NCI-H524 treated with DMSO at 0.1 percent for 48 hours (cell line): ENCODE data around the gene MRPL18.
A peak's percentile ranks its signal among the peaks of the same experiment; 100 is the strongest.
"Not testable (repeated sequence)": the region's sequence is repeated elsewhere in the genome, so short reads cannot be mapped to it uniquely, and the experiment has no call there.

Source experiments
- DNase-seq: peaks from one replicate; lab custom pipeline; 2025; lab: John Stamatoyannopoulos, UW

The MRPL18 gene

GRCh38 chr6:159817951-159818739 is 27.9 kb downstream of the MRPL18 start:
- no peak for DNase-seq

- DNase-seq: no peak
Observed at GRCh38 chr6:159819098-159819497, 28.8 kb downstream of the MRPL18 start.

- DNase-seq: no peak
Observed at GRCh38 chr6:159819932-159820640, 29.8 kb downstream of the MRPL18 start.

GRCh38 chr6:159821122-159821521 is 30.9 kb downstream of the MRPL18 start:
- DNase-seq: no peak

GRCh38 chr6:159821726-159822125 is 31.5 kb downstream of the MRPL18 start:
- no peak for DNase-seq

- DNase-seq: no peak
Observed at GRCh38 chr6:159823953-159824352, 33.7 kb downstream of the MRPL18 start.

GRCh38 chr6:159824690-159825089 is 34.4 kb downstream of the MRPL18 start:
- not testable (repeated sequence) for DNase-seq

GRCh38 chr6:159826004-159826403 is 35.7 kb downstream of the MRPL18 start:
- no peak for DNase-seq

GRCh38 chr6:159826968-159827647 is 36.8 kb downstream of the MRPL18 start:
- DNase-seq: peak; percentile 64

GRCh38 chr6:159828074-159828473 is 37.8 kb downstream of the MRPL18 start:
- peak; percentile 9 for DNase-seq

- no peak for DNase-seq
Observed at GRCh38 chr6:159829526-159829925, 39.3 kb downstream of the MRPL18 start.

- DNase-seq: no peak
Observed at GRCh38 chr6:159830501-159831372, 40.5 kb downstream of the MRPL18 start.

- no peak for DNase-seq
Observed at GRCh38 chr6:159831373-159831679, 41.1 kb downstream of the MRPL18 start.

- no peak for DNase-seq
Observed at GRCh38 chr6:159832946-159833345, 42.7 kb downstream of the MRPL18 start.

GRCh38 chr6:159833556-159833955 is 43.3 kb downstream of the MRPL18 start:
- no peak for DNase-seq

- DNase-seq: no peak
Observed at GRCh38 chr6:159833997-159834603, 43.8 kb downstream of the MRPL18 start.

GRCh38 chr6:159836718-159837490 is 46.6 kb downstream of the MRPL18 start:
- no peak for DNase-seq

GRCh38 chr6:159837511-159837910 is 47.2 kb downstream of the MRPL18 start:
- DNase-seq: no peak

GRCh38 chr6:159838020-159838744 is 47.9 kb downstream of the MRPL18 start:
- no peak for DNase-seq

- DNase-seq: no peak
Observed at GRCh38 chr6:159842035-159842434, 51.8 kb downstream of the MRPL18 start.
